ENCODE results near the gene MED13L.

GRCh38 chr12:115953031-115953430 lies 324.5 kb downstream of the MED13L start:
- TF ChIP-seq POLR2A (IDR thresholded peaks at IDR 0.05; ENCODE audit: low read depth, low read length) (no peak), JUN (IDR thresholded peaks at IDR 0.05; ENCODE audit: borderline replicate concordance, insufficient read depth, insufficient read length, low read depth) (no peak), CTCF (IDR thresholded peaks at IDR 0.05; ENCODE audit: extremely low read depth in 1 of 2, insufficient read depth in 1 of 2, low read depth in 1 of 2, low read length in 2 of 2) (no peak), POLR2AphosphoS5 (IDR thresholded peaks at IDR 0.05; ENCODE audit: insufficient read depth, low read depth, low read length) (no peak), EZH2 (IDR thresholded peaks at IDR 0.05; ENCODE audit: borderline replicate concordance, low read depth, low read length, severe bottlenecking) (no peak), MAX (IDR thresholded peaks at IDR 0.05; ENCODE audit: insufficient read depth, insufficient read length) (no peak)
